Measurements from ENCODE around the gene MTFR1L. TPM values are rescaled to one million over a fixed set of nuclear protein-coding genes. Genes with fewer than 3 reads are reported as not detected.

The MTFR1L gene
- total RNA-seq, 1 experiment from 2014 or later = 32.5 TPM

DNA sequence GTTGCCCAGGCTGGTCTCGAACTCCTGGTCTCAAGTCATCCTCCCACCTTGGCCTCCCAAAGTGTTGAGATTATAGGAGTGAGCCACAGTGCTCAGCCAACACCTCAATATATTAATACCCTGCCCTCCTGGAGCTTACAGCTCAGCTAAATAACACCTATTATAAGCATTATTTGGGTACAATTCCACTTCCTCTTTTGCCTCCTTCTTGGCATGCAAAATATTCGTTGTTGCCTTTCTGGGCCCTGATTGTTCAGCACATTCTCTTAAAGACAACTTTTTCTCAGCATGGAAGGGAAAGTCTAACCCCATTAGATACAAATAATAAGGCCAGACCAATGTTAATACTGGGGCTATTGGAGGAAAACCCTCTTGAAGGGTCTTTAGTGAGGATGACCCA, 53.0 kb downstream of the MTFR1L start:
- H3K56ac ChIP-seq (ENCODE audit: insufficient read length, low read depth, low read length) = no peak overlapping the region
- no peak overlapping the region for H3K14ac ChIP-seq (ENCODE audit: insufficient read depth, low read length)
- H3K23me2 ChIP-seq (ENCODE audit: insufficient read length, low read depth, low read length, poor library complexity, severe bottlenecking) = peaks cover 7% of the 10 kb centered on the region
- H4K5ac ChIP-seq (ENCODE audit: insufficient read length, low read depth, low read length) = no peak overlapping the region
- H3K4me1 ChIP-seq (ENCODE audit: insufficient read depth, low read length) = peaks cover 1% of the 10 kb centered on the region; the same call in 1 of the 2 replicates
- H3K79me2 ChIP-seq (ENCODE audit: insufficient read depth, low read length) = no peaks in the 10 kb centered on the region
- H3K9ac ChIP-seq (ENCODE audit: extremely low read depth, insufficient read length, low read length) = no peak overlapping the region
- WGBS (ENCODE audit: extremely low coverage, insufficient read length, low lambda C conversion rate) = no CpG with 5 or more reads among the region's 2 CpGs
- TF ChIP-seq, protein P1, sequence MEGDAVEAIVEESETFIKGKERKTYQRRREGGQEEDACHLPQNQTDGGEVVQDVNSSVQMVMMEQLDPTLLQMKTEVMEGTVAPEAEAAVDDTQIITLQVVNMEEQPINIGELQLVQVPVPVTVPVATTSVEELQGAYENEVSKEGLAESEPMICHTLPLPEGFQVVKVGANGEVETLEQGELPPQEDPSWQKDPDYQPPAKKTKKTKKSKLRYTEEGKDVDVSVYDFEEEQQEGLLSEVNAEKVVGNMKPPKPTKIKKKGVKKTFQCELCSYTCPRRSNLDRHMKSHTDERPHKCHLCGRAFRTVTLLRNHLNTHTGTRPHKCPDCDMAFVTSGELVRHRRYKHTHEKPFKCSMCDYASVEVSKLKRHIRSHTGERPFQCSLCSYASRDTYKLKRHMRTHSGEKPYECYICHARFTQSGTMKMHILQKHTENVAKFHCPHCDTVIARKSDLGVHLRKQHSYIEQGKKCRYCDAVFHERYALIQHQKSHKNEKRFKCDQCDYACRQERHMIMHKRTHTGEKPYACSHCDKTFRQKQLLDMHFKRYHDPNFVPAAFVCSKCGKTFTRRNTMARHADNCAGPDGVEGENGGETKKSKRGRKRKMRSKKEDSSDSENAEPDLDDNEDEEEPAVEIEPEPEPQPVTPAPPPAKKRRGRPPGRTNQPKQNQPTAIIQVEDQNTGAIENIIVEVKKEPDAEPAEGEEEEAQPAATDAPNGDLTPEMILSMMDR (conservative IDR thresholded peaks at IDR 0.05) = no peak
- H2BK20ac ChIP-seq (ENCODE audit: low read depth, low read length, poor library complexity, severe bottlenecking) = no peak overlapping the region
- H3K4me2 ChIP-seq (ENCODE audit: insufficient read depth, insufficient read length, low read length) = no peak overlapping the region
- DNase-seq = no peak
- no peak overlapping the region for H3K23ac ChIP-seq (ENCODE audit: insufficient read length, low read depth, low read length)
- Mint-ChIP-seq H3K27me3 (ENCODE audit: low read depth) (peaks cover 18% of the 10 kb centered on the region), H3K27ac (no peak overlapping the region), H3K36me3 (ENCODE audit: insufficient read depth in 1 of 3, low read depth in 3 of 3) (no peaks in the 10 kb centered on the region), H3K4me1 (peaks cover 29 to 39% of the 10 kb centered on the region in 2 experiments), H3K4me3 (no peak overlapping the region), H3K9me3 (no peaks in the 10 kb centered on the region)
- no peak overlapping the region for H3K27ac ChIP-seq (ENCODE audit: insufficient read length, low read depth, low read length)
- no peak overlapping the region for H3K18ac ChIP-seq (ENCODE audit: insufficient read length, low read depth, low read length)
- no peak overlapping the region for H2AK5ac ChIP-seq (ENCODE audit: insufficient read length, low read length)
- H2BK5ac ChIP-seq (ENCODE audit: insufficient read length, low read length) = no peak overlapping the region
- no peaks in the 10 kb centered on the region for H3K79me1 ChIP-seq (ENCODE audit: insufficient read depth, low read depth, low read length, poor library complexity, severe bottlenecking)
- no peaks in the 10 kb centered on the region for H3K9me3 ChIP-seq (ENCODE audit: control insufficient read depth, low read depth, low read length)
- no peaks in the 10 kb centered on the region for H4K20me1 ChIP-seq (ENCODE audit: control insufficient read depth, insufficient read depth, insufficient read length)
- no peak overlapping the region for H2BK120ac ChIP-seq (ENCODE audit: low read depth, low read length, poor library complexity, severe bottlenecking)
- no peak overlapping the region for H2BK12ac ChIP-seq (ENCODE audit: insufficient read length, low read depth, low read length)
- no peak overlapping the region for H3T11ph ChIP-seq (ENCODE audit: low read length)
- no peak overlapping the region for H4K91ac ChIP-seq (ENCODE audit: insufficient read length, low read depth, low read length)
- H3K4ac ChIP-seq (ENCODE audit: low read depth, low read length) = no peak overlapping the region
- H3K27me3 ChIP-seq (ENCODE audit: insufficient read depth, low read length) = no peaks in the 10 kb centered on the region; the same call in 1 of the 2 replicates
- H2AFZ ChIP-seq (ENCODE audit: low read length) = no peak overlapping the region
- H2BK15ac ChIP-seq (ENCODE audit: low read depth, low read length) = no peak overlapping the region
- H4K8ac ChIP-seq (replicated peaks; ENCODE audit: insufficient read length, low read depth, low read length) = no peak overlapping the region
